Colonic mucosa (tissue), 4 donors: ENCODE measurements around the gene PFDN2. TPM values are rescaled to one million over a fixed set of nuclear protein-coding genes. Genes with fewer than 3 reads are reported as not detected.
"Not testable (repeated sequence)": the region's sequence is repeated elsewhere in the genome, so short reads cannot be mapped to it uniquely, and the experiment has no call there.

Experiments
- DNase-seq: peaks from one replicate; pipeline ENCODE4 v3.0.0-alpha.2; 2020
- H3K27ac ChIP-seq: fragments of 200-600 bp; one replicate; pipeline ENCODE4 v1.8.0; 2021
- H3K27me3 ChIP-seq: fragments of 200-600 bp; one replicate; pipeline ENCODE4 v1.8.0; 2021
- H3K36me3 ChIP-seq: fragments of 200-600 bp; one replicate; pipeline ENCODE4 v1.8.0; 2021
- H3K4me1 ChIP-seq: fragments of 200-600 bp; one replicate; pipeline ENCODE4 v1.8.0; 2021; ENCODE audit warnings: mild to moderate bottlenecking
- H3K4me3 ChIP-seq: fragments of 200-600 bp; one replicate; pipeline ENCODE4 v1.8.0; 2021
- H3K9ac ChIP-seq, 2 donors: one replicate each; pipeline ENCODE4 v1.7.0; 2013; ENCODE audit warnings: control low read depth in 2 of 2, low read depth in 2 of 2, low read length in 2 of 2
- H3K9me3 ChIP-seq: fragments of 200-600 bp; one replicate; pipeline ENCODE4 v1.8.0; 2021
- CTCF ChIP-seq: fragments of 200-600 bp; IDR thresholded peaks from one replicate; pipeline ENCODE4 v1.8.0; 2022; ENCODE audit warnings: antibody characterized with exemption, mild to moderate bottlenecking
- intact Hi-C: fragments of 100-400 bp; cut with DNase I; formaldehyde crosslinking; loops from one replicate; pipeline ENCODE4 v1.14.1; 2022
- total RNA-seq, 2 donors: library from RNA; stranded (reverse); fragmentation: NEBNext Ultra II Directional in 1 of 2; extraction: Animal tissue kit (Norgen Biotek cat#: 25700) in 1 of 2; gene quantifications; one replicate each; pipeline ENCODE4 v1.2.1, GENCODE V29; 2021
- donor health status: healthy.
- donor health status: DM: no; HTN: no; CAD: no.
- donor health status: DM: no; HTN: no; CAD: no.

The PFDN2 gene
- total RNA-seq, 2 donors from 2014 or later: 42.7 to 49.6 TPM

GRCh38 chr1:161066694-161067093 lies 51.1 kb downstream of the PFDN2 start:
- no peak overlapping the region for H3K9ac ChIP-seq
- intact Hi-C loops: no loop called here
- no peak overlapping the region for H3K27ac ChIP-seq
- no peaks in the 10 kb centered on the region for H3K9me3 ChIP-seq
- H3K36me3 ChIP-seq: no peaks in the 10 kb centered on the region
- no peak for DNase-seq
- no peak for TF ChIP-seq CTCF
- no peaks in the 10 kb centered on the region for H3K27me3 ChIP-seq
- H3K4me3 ChIP-seq: no peak overlapping the region
- no peaks in the 10 kb centered on the region for H3K4me1 ChIP-seq

GRCh38 chr1:161065681-161066080 lies 52.2 kb downstream of the PFDN2 start:
- H3K4me3 ChIP-seq, H3K27me3 ChIP-seq, DNase-seq, H3K9me3 ChIP-seq, H3K9ac ChIP-seq, H3K36me3 ChIP-seq, H3K4me1 ChIP-seq, H3K27ac ChIP-seq, intact Hi-C loops: not testable (repeated sequence)

- H3K36me3 ChIP-seq, H3K4me1 ChIP-seq, DNase-seq, H3K4me3 ChIP-seq, H3K27me3 ChIP-seq, intact Hi-C loops, H3K9ac ChIP-seq, H3K9me3 ChIP-seq, H3K27ac ChIP-seq: not testable (repeated sequence)
These were observed 53.9 kb downstream of the PFDN2 start for GRCh38 chr1:161063936-161064335.

GRCh38 chr1:161061419-161061818 lies 56.4 kb downstream of the PFDN2 start:
- H3K4me1 ChIP-seq: no peaks in the 10 kb centered on the region
- no peak overlapping the region for H3K27ac ChIP-seq
- H3K9ac ChIP-seq: no peak overlapping the region
- no peaks in the 10 kb centered on the region for H3K9me3 ChIP-seq
- H3K27me3 ChIP-seq: no peaks in the 10 kb centered on the region
- no peaks in the 10 kb centered on the region for H3K36me3 ChIP-seq
- intact Hi-C loops: no loop called here
- no peak for DNase-seq
- no peak overlapping the region for H3K4me3 ChIP-seq
- TF ChIP-seq CTCF: no peak

GRCh38 chr1:161059293-161059692 lies 58.5 kb downstream of the PFDN2 start:
- TF ChIP-seq CTCF: no peak
- H3K27ac ChIP-seq: no peak overlapping the region
- no peak overlapping the region for H3K4me3 ChIP-seq
- intact Hi-C loops: no loop called here
- no peaks in the 10 kb centered on the region for H3K36me3 ChIP-seq
- H3K4me1 ChIP-seq: no peaks in the 10 kb centered on the region
- no peaks in the 10 kb centered on the region for H3K27me3 ChIP-seq
- DNase-seq: no peak
- H3K9me3 ChIP-seq: no peaks in the 10 kb centered on the region
- no peak overlapping the region for H3K9ac ChIP-seq

- DNase-seq: no peak
- no peak overlapping the region for H3K9ac ChIP-seq
- H3K27me3 ChIP-seq: no peaks in the 10 kb centered on the region
- no peaks in the 10 kb centered on the region for H3K9me3 ChIP-seq
- H3K4me1 ChIP-seq: no peaks in the 10 kb centered on the region
- H3K27ac ChIP-seq: no peak overlapping the region
- TF ChIP-seq CTCF: no peak
- intact Hi-C loops: no loop called here
- no peaks in the 10 kb centered on the region for H3K36me3 ChIP-seq
- H3K4me3 ChIP-seq: no peak overlapping the region
These were observed 63.0 kb downstream of the PFDN2 start for GRCh38 chr1:161054805-161055204.

- intact Hi-C loops: no loop called here
- H3K27ac ChIP-seq: no peak overlapping the region
- no peak for DNase-seq
These were observed 63.6 kb downstream of the PFDN2 start for GRCh38 chr1:161054232-161054631.

More at GRCh38 chr1:161054232-161054631, 63.6 kb downstream of the PFDN2 start:
- Histone ChIP-seq H3K9me3 (no peaks in the 10 kb centered on the region), H3K36me3 (no peaks in the 10 kb centered on the region), H3K27me3 (no peaks in the 10 kb centered on the region), H3K9ac (no peak overlapping the region), H3K4me3 (no peak overlapping the region), H3K4me1 (no peaks in the 10 kb centered on the region)
- TF ChIP-seq CTCF: no peak
